Liver (tissue), 9 donors: ENCODE results near the gene TTC12. TPM values are rescaled to one million over a fixed set of nuclear protein-coding genes. Genes with fewer than 3 reads are reported as not detected.

ENCODE experiments used
- DNase-seq: peaks from one replicate; pipeline ENCODE4 v3.0.0-alpha.2; 2017; ENCODE audit warnings: low spot score
- H3K27ac ChIP-seq, 2 donors: one replicate each; pipeline ENCODE4 v1.7.0; 2013; ENCODE audit warnings: inconsistent platforms in 2 of 2, low read length in 2 of 2, control low read depth in 1 of 2, low read depth in 1 of 2, mild to moderate bottlenecking in 1 of 2
- H3K27me3 ChIP-seq, 4 donors: one replicate each; pipeline versions ENCODE4 v1.6.1 to v1.7.0; 2013; ENCODE audit warnings: low read length in 3 of 4, inconsistent platforms in 1 of 4, mild to moderate bottlenecking in 1 of 4, moderate library complexity in 1 of 4; ENCODE audit not compliant: control insufficient read depth in 4 of 4, insufficient read depth in 4 of 4
- H3K36me3 ChIP-seq, 4 donors: one replicate each; pipeline versions ENCODE4 v1.6.1 to v1.7.0; 2013; ENCODE audit warnings: low read length in 3 of 4, mild to moderate bottlenecking in 3 of 4, low read depth in 1 of 4, moderate library complexity in 1 of 4; ENCODE audit not compliant: control insufficient read depth in 4 of 4, insufficient read depth in 3 of 4
- H3K4me1 ChIP-seq, 4 donors: one replicate each; pipeline versions ENCODE4 v1.6.1 to v1.7.0; 2013; ENCODE audit warnings: low read length in 3 of 4, mild to moderate bottlenecking in 3 of 4, moderate library complexity in 1 of 4; ENCODE audit not compliant: control insufficient read depth in 4 of 4, insufficient read depth in 4 of 4
- H3K4me3 ChIP-seq, 3 donors: one replicate each; pipeline versions ENCODE4 v1.6.1 to v1.7.0; 2013; ENCODE audit warnings: low read length in 3 of 3, control low read depth in 1 of 3, low read depth in 1 of 3, mild to moderate bottlenecking in 1 of 3
- H3K9ac ChIP-seq, 2 donors: one replicate each; pipeline ENCODE4 v1.7.0; 2013; ENCODE audit warnings: low read length in 2 of 2, mild to moderate bottlenecking in 2 of 2, moderate library complexity in 2 of 2, control low read depth in 1 of 2, low read depth in 1 of 2
- H3K9me3 ChIP-seq, 4 donors: one replicate each; pipeline versions ENCODE4 v1.6.1 to v1.7.0; 2013; ENCODE audit warnings: low read length in 3 of 4; ENCODE audit not compliant: control insufficient read depth in 4 of 4
- ATF3 ChIP-seq: IDR thresholded peaks from 2 replicates; pipeline ENCODE4 v1.6.1; 2016; ENCODE audit warnings: antibody characterized with exemption
- EGR1 ChIP-seq, 2 donors: IDR thresholded peaks; 2 replicates each; pipeline ENCODE4 v1.6.1; 2016 to 2018; ENCODE audit warnings: antibody characterized with exemption in 2 of 2, low read depth in 2 of 2
- FOXA1 ChIP-seq: IDR thresholded peaks from 2 replicates; pipeline ENCODE4 v1.6.1; 2016; ENCODE audit warnings: antibody characterized with exemption
- GABPA ChIP-seq, 2 donors: IDR thresholded peaks in 1 of 2; conservative IDR thresholded peaks in 1 of 2; 2 replicates each; pipeline ENCODE4 v1.6.1; 2016; ENCODE audit warnings: antibody characterized with exemption in 2 of 2, mild to moderate bottlenecking in 1 of 2, moderate library complexity in 1 of 2
- HNF4A ChIP-seq, 2 donors: conservative IDR thresholded peaks; 2 replicates each; pipeline ENCODE4 v1.6.1; 2016; ENCODE audit warnings: antibody characterized with exemption in 2 of 2, mild to moderate bottlenecking in 2 of 2
- HNF4G ChIP-seq: IDR thresholded peaks from 2 replicates; pipeline ENCODE4 v1.6.1; 2016; ENCODE audit warnings: antibody characterized with exemption
- JUND ChIP-seq, 2 donors: IDR thresholded peaks; 2 replicates each; pipeline ENCODE4 v1.6.1; 2016; ENCODE audit warnings: antibody characterized with exemption in 2 of 2
- MAX ChIP-seq: IDR thresholded peaks from 2 replicates; pipeline ENCODE4 v1.6.1; 2016; ENCODE audit warnings: antibody characterized with exemption
- RAD21 ChIP-seq, 2 donors: IDR thresholded peaks; 2 replicates each; pipeline ENCODE4 v1.6.1; 2016; ENCODE audit warnings: antibody characterized with exemption in 2 of 2, mild to moderate bottlenecking in 2 of 2
- TAF1 ChIP-seq: conservative IDR thresholded peaks from 2 replicates; pipeline ENCODE4 v1.6.1; 2016; ENCODE audit warnings: antibody characterized with exemption, mild to moderate bottlenecking
- YY1 ChIP-seq: IDR thresholded peaks from 2 replicates; pipeline ENCODE4 v1.6.1; 2016; ENCODE audit warnings: antibody characterized with exemption, mild to moderate bottlenecking
- ZBTB33 ChIP-seq: IDR thresholded peaks from 2 replicates; pipeline ENCODE4 v1.6.1; 2016; ENCODE audit warnings: antibody characterized with exemption
- WGBS: extraction: QIAGEN DNeasy Blood & Tissue Kit; methylation state at CpG from one replicate; pipeline ENCODE4 v1.1.7; 2013; 5-methylcytosine and 5-hydroxymethylcytosine counted together
- polyA plus RNA-seq, 2 donors: library from polyadenylated mRNA; stranded (reverse) in 1 of 2; unstranded in 1 of 2; fragments of 200-250 nt in 1 of 2; fragments of >200 nt in 1 of 2; fragmentation: Nextera tagmentation in 1 of 2; extraction: Ambion mirVana in 1 of 2; gene quantifications; one replicate each; pipeline versions ENCODE4 v1.2.1 to v1.2.3, GENCODE V29; 2013 to 2015
- total RNA-seq, 2 donors: library from RNA; depleted of rRNA; stranded (reverse); fragments of >200 nt; gene quantifications; one replicate each; pipeline ENCODE4 v1.2.3, GENCODE V29; 2014
- donor health status: healthy.
- donor health status: healthy.
- donor health status: healthy.
- donor health status: healthy.
- donor health status: healthy.

Gene TTC12
- total and polyA plus RNA-seq, 4 donors: 2.8 to 9.0 (median 4.3) TPM

GRCh38 chr11:113270080-113270479 lies 44.3 kb upstream of the TTC12 start:
- Histone ChIP-seq H3K36me3 (no peaks in the 10 kb centered on the region), H3K9ac (no peak overlapping the region), H3K4me1 (no peaks in the 10 kb centered on the region), H3K27ac (no peak overlapping the region), H3K9me3 (no peaks in the 10 kb centered on the region), H3K4me3 (no peak overlapping the region), H3K27me3 (no peaks in the 10 kb centered on the region)
- WGBS: 92% methylated on average over 13 of the region's 13 CpGs
- no peak for TF ChIP-seq FOXA1
- TF ChIP-seq EGR1 (IDR thresholded peaks at IDR 0.05; ENCODE audit: low read depth in 2 of 2): no peak
- TF ChIP-seq HNF4G: no peak
- no peak for TF ChIP-seq HNF4A (conservative IDR thresholded peaks at IDR 0.05)
- TF ChIP-seq GABPA (IDR thresholded peaks at IDR 0.05 in 1 of 2, conservative IDR thresholded peaks at IDR 0.05 in 1 of 2): no peak
- no peak for TF ChIP-seq MAX
- TF ChIP-seq TAF1: no peak
- no peak for DNase-seq

- Histone ChIP-seq H3K36me3 (no peaks in the 10 kb centered on the region), H3K9me3 (no peaks in the 10 kb centered on the region), H3K4me1 (no peaks in the 10 kb centered on the region), H3K9ac (no peak overlapping the region), H3K4me3 (no peak overlapping the region), H3K27me3 (no peaks in the 10 kb centered on the region), H3K27ac (no peak overlapping the region)
- TF ChIP-seq YY1 (no peak), TAF1 (no peak)
- 89% methylated on average over 14 of the region's 14 CpGs for WGBS
- no peak for DNase-seq
Observed at GRCh38 chr11:113271551-113272245, 42.7 kb upstream of the TTC12 start.

- Histone ChIP-seq H3K36me3 (no peaks in the 10 kb centered on the region), H3K9ac (no peak overlapping the region), H3K27me3 (no peaks in the 10 kb centered on the region), H3K4me1 (no peaks in the 10 kb centered on the region), H3K9me3 (no peaks in the 10 kb centered on the region), H3K4me3 (no peak overlapping the region), H3K27ac (no peak overlapping the region)
- no peak for DNase-seq
- TF ChIP-seq ATF3 (no peak), JUND (IDR thresholded peaks at IDR 0.05) (no peak), ZBTB33 (no peak), RAD21 (IDR thresholded peaks at IDR 0.05) (no peak)
- 71% methylated on average over 5 of the region's 5 CpGs for WGBS
Observed at GRCh38 chr11:113272281-113272680, 42.1 kb upstream of the TTC12 start.
